GM12872 (cell line): ENCODE measurements around the gene CCDC150.

Source experiments
- TF ChIP-seq, protein P1 (sequence below): IDR thresholded peaks from 3 replicates; pipeline ENCODE4 v1.5.1; 2011; ENCODE audit warnings: low read depth, mild to moderate bottlenecking, low read length, moderate library complexity; ENCODE audit not compliant: insufficient read depth

The CCDC150 gene

DNA sequence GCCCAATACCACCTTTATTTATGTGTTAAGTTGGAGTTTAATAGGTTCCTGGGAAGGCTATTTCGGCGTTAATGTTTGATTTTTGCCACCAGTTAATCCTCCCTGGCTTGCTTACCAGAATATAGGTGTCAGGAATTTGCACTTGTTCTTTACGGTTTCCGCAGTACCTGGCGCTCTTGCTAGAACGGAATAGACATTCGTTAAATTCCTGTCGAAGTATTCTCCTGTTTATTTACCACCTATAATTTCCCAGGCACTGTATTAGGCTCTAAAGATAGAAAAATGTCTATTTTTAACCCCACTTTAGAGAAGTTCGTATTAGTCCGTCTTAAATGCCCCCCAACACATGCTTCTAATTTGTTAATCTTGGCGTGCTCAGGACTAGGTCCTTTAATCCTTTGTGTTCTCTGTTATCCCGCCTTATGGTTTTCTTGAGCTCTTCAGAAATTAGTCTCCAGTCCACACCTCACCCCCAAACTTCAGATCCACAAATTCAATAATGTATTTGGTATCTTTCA lies 575 bp downstream of the CCDC150 start:
- TF ChIP-seq, protein P1, sequence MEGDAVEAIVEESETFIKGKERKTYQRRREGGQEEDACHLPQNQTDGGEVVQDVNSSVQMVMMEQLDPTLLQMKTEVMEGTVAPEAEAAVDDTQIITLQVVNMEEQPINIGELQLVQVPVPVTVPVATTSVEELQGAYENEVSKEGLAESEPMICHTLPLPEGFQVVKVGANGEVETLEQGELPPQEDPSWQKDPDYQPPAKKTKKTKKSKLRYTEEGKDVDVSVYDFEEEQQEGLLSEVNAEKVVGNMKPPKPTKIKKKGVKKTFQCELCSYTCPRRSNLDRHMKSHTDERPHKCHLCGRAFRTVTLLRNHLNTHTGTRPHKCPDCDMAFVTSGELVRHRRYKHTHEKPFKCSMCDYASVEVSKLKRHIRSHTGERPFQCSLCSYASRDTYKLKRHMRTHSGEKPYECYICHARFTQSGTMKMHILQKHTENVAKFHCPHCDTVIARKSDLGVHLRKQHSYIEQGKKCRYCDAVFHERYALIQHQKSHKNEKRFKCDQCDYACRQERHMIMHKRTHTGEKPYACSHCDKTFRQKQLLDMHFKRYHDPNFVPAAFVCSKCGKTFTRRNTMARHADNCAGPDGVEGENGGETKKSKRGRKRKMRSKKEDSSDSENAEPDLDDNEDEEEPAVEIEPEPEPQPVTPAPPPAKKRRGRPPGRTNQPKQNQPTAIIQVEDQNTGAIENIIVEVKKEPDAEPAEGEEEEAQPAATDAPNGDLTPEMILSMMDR, result no peak

DNA sequence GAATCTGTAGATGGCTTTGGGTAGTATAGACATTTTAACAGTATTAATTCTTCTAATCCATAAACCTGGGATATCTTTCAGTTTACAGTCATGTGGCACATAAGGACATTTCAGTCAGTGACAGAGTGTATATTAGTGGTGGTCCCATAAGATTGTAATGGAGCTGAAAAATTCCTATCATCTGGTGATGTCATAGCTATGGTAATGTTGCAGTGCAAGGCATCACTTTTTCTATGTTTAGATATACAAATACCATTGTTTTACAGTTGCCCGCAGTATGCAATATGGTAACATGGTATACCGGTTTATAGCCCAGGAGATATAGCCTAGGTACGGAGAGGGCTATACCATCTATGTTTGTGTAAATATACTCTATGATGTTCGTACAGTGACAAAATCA lies 9.7 kb downstream of the CCDC150 start:
- TF ChIP-seq, protein P1, result no peak

DNA sequence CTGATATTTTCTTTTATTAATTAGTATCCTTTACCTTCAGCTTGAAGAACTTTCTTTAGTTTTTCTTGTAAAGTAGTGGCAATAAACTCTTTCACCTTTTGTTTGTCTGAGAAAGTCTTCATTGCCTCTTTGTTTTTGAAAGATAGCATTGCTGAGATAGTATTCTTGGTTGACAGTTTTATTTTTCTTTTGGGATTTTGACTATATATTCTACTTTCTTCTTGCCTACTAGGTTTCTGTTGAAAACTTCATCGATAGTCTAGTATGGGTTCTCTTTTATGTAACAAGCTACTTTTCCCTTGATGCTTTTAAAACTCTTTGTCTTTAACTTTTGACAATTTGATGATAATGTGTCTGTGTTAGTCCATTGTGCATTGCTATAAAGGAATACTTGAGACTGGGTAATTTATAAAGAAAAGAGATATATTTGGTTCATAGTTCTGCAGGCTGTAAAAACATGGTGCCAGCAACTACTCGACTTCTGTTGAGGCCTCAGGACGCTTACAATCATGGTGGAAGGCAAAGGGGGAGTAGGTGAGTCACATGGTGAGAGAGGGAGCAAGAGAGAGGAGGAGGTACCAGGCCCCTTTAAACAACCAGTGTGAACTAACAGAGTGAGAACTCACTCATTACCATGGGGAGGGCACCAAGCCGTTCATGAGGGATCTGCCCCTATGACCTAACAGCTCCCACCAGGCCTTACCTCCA lies 12.0 kb downstream of the CCDC150 start:
- TF ChIP-seq, protein P1, result no peak

DNA sequence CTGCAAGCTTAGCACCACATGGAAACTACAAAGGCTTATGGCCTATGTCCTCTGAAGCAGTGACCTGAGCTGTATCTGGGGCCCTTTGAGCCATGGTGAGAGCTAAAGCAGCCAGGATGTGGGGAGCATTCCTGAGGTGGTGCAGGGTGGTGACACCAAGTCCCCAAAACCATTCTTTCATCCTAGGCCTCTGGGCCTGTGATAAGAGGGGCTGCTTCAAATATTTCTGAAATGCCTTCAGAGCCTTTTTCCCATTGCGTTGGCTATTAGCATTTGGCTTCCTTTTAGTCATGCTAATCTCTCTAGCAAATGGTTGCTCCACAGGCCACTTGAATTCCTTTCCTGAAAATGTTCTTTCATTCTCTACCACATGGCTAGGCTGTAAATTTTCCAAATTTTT lies 13.4 kb downstream of the CCDC150 start:
- TF ChIP-seq, protein P1, result no peak

DNA sequence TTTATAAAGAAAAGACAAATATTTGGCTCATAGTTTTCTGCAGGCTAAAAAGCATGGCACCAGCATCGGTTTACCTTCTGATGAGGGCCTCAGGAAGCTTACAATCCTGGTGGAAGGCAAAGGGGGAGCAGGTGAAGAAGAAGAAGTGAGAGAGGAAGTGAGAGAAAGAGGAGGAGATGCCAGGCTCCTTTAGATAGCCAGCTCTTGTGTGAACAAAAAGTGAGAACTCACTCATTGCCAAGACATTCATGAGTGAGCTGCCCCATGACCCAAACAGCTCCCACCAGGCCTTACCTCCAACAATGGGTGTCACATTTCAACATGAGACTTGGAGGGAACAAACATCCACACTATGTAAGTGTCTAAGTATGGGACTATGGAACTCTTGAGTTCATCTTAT lies 14.3 kb downstream of the CCDC150 start:
- TF ChIP-seq, protein P1, result no peak

DNA sequence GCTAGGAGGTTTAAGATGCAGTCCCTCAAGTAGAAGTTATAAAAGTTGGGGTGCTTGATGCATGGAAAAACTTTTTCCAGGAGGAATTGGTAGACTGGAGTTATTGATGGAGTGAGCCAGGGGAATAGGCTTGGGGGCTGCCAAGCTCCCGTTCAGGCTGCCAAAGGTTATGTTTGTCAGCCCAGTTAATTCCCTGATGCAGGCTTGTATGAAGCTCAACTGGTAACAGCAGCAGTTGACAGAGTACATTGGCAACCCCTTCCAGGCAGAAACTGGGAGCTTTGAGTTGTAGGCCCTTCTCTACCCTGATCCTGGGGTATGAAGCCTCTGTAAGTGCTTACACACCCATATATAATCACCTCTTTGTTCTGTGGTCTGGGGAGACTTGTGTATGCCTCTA lies 16.2 kb downstream of the CCDC150 start:
- TF ChIP-seq, protein P1, result no peak

DNA sequence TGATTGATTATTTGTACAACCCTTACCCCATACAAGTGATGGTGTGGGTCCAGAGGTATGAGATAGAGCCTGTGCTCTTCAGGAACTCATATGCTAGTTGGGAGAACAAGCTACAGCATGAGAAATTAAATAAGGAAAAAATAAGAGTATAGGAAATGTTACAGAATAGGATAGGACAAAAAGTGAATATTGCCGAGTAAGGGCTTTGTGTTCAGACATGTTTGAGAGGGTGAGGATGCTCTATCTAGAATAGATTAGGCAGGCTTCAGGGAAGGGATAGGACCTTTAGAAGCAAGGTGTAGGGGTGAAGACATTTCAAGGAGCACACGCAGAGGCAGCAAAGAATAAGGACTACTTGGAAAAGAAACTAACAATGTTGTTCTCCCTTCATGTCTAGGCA lies 17.8 kb downstream of the CCDC150 start:
- TF ChIP-seq, protein P1, result no peak
